NCI-H82 (cell line): ENCODE results near the gene BCAS3.

ENCODE experiments used
- DNase-seq: peaks from one replicate; lab custom pipeline; 2025; lab: John Stamatoyannopoulos, UW

Gene BCAS3

DNA sequence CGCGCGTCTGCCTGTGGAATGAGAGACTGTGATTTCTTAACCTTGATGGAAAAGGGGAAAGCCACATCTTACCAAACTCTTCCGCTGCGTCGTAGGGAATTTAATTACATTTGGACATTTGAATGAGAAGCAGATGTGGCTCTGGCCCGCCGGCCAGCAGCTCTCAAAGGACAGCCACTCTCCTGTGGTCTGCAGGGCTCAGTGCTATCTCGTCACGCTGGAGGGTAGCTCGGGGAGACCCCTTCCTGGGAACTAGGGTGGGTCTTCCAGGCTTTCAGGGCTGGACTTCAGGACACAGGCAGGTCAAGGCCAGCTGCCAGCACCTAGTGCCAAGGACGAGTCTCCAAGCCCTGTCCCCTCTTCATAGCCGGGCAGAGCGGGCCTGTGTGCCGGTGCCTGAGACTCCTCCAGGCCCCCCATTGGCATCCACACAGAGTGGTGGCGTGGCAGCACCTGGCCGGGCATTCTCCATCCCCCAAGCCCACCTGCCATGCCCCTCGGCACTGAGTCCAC lies 706.1 kb downstream of the BCAS3 start:
- DNase-seq, result no peak

DNA sequence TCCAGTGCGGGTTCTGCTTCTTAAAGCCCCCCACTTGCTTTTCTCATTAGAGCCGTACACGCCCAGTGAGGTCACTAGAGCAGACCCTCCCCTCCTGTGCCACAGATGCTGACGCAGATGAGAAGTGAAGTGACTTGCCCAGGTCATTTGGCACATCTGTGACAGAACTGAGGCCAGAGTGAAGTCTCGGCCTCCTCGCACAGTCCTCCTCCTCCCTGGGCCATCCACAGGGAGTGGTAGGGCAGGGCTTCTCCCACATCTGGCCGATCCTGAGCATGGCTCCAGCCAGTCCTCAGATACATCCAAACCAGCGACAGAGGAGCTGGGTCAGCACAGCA lies 706.7 kb downstream of the BCAS3 start:
- DNase-seq, result no peak

DNA sequence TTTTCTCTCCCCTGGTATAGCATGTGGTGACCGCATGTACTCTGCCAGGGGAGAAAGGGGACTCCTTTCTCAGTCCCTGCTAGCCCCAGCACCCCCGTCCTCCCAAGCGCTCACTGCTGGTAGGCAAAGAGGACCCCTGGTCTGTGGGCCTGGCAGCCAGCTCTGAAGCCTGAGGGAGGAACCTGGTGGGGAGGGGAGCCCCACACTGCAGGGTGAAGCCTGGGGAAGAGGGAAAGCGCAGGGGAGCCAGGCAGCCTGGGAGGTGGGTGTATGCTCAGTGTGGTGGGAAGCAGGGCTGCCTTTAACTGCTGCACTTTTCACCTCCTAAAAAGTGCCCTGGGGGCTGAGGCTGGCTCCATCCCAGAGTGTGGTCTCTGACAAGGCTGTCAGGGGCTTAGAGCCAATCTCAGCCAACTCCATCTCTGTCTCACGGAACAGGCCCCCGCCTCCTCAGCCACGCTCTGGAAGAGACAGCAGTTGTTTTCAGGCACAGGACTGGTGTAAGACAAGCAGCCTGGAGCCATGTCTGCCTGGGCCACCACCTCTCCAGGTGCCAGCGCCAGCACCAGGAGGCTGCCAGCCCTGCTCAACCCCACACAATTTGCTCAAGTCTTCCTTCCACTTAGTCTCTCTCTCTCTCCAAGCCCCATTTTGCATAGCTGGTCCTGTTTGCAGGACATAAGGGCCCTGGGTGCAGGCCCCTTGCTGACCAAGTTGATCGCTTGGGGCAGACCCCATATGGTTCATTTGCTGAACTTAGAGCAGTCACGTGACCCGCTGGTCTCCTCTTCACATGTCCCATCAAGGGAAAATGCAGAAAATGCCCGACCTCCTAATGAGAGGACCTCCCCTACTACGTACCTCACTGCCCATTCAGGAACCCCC lies 707.3 kb downstream of the BCAS3 start:
- no peak for DNase-seq

DNA sequence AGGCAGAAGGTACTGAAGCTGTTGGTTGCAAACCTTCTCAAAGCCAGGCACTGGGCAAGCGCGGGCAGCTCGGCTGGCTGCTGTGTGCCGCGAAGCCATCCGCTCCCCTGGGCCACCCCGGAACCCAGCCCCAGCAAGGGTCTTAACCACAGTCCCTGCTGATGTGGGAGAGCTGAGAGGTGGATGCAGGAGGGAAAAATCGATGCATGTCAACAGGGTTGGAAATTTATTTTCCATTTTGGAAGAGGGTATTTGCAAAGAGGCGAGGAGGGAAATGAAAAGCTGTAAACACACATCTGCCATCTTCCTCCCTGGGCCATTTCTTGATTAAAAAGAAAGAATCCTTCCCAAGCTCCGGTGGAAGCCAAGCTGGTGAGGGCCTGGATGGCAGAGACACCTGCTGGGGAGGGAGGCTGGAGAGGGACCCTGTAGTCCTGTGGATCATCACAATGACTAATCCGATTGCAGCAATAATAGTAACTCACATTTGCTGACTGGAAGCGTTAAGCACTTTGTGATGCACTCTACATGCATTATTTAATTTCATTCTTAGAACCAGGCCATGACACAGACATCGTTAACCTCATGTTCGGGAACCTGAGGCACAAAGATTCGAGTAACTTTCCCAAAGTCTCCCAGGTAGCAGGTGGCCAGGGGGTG lies 708.1 kb downstream of the BCAS3 start:
- DNase-seq, result peak; percentile 49

DNA sequence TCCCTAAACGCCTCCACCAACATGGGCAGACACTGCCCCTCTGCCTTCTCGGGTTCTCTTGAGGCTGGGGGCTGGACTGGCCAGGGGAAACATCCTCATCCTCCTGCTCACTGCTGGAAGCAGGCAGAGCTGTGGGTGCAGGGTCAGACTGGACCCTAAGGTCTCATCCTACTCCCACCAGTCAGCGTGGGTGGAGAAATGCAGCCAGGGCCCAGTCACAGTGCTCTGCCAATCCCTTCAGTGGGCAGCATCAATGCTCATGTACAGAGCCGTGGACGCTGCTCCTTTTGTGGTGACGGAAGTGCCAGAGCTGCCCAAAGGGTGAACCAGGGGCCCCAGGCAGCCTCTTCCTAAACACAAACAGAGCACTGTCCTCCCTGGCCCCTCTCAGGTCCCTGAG lies 708.6 kb downstream of the BCAS3 start:
- DNase-seq, result no peak

DNA sequence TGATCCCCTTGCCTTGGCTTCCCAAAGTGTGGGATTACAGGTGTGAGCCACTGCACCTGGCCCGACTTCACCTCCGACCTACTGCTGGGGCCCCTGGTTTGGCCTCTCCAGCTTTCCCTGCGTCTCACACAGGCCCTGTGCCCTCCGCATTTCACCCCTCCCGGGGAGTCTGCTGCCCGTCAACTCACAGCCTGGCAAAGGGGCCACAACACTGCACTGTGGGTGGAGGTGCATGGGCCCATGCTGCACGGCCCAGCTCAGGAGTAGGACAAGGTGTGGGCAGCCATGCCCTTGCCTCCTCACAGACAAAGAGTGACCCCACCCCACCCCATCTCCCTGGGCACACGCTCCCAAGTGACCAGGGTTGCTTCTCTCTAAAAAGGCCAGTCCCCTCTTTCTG lies 709.4 kb downstream of the BCAS3 start:
- DNase-seq, result no peak

DNA sequence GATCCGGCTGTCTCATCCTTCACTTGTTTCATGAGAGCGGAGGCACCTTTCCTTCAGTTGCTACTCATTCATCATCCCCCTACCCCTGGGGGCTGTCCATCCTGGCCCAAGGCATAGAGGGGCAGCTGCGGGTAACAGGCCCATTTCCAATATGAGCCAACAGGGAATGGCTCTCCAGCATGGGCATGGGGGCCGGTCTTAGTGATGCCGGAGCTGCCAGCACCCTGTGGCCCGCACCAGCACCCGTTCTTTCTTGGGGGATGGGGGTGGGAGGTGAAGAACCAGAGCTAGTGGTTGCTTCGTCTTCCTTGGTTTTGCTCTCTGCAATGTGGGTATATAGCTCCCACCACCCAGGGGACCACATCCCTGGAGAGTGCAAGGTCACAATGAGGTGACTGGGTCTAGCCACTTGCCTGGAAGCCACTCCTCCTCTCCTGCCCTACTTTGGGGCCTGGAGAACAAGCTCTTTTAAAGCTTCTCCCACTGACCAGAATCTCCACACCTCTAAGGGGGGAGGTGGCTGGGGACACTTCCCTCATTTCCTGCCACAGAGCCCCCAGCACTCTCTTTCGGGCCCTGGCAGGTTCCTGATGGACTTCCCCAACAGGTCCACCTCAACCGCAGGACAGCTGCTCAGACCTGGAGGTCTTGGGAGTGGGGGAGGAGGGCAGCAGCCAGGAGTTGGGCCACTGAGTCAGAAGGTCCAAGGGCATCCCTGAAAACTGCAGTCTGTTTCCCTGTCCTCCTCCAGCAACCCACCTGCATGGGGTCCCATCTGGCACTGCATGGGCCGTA lies 710.1 kb downstream of the BCAS3 start:
- no peak for DNase-seq

DNA sequence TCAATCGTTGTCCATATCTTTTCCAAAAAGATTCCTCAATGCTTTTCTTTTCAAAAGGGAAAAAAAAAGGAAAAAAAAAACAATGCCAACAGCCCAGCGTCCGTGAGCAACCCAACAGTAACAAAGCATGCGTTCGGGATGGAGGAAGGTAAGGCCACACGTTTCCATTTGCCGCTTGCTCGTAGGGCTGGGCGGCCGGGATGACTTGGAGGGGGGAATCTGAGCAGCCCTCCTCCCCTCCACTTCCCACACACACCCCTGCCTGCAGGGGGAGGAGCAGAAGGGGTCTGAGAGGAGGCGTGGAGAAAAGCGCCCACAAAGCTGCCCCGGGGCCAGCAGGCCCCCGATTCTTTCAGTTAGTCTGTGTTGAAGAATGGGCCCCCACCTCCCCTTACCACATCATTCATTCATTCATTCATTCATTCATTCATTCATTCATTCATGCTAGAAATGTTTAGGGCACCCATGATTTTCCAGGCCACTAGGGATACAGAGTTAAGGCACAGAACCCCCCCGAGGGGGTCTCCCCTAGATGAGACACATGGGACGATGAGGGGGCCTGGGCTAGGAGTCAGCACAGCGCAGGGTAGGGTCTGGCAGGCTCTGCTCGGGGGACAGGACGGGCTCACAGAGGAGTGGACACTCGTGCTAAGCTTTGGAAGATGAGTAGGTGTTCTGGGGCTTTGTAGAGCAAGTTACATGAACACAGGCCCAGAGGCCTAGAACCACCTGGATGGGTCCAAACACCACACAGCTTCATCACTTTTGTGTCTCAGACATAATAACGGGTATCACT lies 711.1 kb downstream of the BCAS3 start:
- DNase-seq, result no peak

DNA sequence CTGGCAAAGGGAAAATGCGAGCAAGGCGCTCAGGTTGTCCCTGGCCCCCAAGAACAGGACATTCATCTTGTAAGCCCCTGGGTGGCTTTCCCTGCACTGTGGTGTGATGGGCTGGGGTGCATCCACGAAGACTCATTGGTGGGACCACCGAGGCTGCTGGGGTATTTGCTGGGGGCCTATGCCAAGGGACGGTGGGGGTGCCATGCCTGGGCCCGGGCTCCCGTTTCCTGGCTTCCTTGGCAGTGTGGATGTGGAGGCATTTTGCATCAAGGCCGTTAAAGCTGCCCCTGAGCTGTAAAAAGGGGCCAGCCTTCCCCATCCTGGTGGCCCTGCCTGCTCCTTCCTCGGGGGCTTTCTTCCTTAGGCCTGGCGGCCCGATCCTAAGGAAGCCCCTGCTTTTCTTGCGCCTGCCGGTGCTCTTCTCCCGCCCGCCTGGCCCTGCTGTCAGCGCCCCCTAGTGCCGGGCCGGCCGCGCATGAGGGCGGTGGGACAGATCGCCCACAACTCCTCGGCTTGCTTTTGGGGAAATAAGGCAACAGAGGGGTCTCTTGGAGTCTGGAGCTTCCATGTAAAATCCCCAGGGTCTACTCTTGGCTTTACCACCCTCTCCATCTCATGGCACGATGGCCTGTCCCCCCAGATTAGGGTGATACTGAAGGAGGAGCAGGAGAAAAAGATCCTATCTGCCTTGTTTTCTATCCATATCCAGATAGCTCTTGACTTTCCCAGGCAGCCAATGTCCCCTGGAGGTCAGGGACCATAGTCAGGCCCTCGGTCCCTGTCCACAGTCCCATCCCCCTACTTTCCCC lies 712.2 kb downstream of the BCAS3 start:
- peak; percentile 74 for DNase-seq

DNA sequence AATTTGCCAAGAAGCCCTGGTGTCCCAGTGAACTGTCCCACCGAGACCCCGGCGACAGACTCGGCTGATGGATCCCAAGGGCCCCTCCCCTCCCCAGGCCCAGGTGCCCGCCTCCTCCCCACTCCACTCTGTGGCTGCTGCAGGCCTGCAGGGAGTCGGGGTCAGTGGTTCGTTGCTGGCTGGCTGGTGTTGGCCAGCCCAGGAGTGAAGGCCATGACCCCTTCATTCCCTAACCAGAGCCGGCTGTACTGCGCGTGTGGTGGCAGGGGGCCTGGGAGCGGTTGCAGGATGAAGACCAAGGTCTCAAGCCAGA lies 712.8 kb downstream of the BCAS3 start:
- no peak for DNase-seq

DNA sequence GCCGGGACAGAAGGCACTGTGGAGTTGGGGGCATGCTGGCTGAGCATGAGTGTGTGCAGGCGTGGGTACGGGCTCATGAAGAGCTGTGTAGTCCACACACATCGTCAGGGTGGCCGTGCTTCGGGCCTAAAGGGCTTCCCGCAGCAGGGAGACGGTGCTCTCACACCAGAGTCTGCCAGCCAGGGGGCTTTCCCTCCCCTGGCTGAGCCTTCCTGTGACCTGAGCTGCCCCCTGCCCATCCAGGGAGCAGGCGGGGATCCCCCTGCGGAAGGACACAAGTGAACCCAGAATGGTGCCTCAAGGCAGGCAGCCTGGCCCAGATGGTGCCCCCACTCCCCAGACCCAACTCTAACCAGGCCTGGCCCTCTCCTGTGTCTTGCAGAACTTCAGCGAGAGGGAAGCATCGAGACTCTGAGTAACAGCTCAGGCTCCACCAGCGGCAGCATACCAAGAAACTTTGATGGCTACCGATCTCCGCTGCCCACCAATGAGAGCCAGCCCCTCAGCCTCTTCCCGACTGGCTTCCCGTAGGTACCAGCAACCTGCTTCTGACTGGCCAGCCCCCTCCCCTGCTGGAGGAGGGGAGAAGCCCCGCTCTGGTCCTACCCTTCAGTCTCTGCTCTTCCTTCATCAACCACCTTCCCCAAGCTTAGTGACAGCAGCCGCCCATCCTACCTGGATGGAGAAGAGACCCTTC lies 714.1 kb downstream of the BCAS3 start:
- DNase-seq, result no peak

DNA sequence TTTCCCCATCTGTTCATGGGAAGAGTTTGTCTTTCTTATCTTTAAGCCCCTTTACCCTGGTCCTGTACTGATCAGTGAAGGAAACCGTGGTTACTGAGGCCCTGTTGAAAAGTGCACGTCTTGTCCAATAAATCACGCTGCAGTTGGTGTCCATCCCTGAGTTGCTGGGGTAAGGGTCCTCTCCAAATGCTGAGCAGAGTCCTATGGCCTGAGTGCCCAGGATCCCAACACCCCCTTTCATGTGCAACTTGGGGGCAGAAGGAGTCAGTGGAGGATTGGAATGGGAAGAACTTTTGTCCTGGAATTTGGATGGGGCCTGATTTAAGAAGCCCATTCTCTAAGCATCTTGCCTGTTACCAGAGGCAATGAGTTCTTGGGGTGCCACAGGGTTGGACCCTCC lies 715.0 kb downstream of the BCAS3 start:
- DNase-seq, result no peak

DNA sequence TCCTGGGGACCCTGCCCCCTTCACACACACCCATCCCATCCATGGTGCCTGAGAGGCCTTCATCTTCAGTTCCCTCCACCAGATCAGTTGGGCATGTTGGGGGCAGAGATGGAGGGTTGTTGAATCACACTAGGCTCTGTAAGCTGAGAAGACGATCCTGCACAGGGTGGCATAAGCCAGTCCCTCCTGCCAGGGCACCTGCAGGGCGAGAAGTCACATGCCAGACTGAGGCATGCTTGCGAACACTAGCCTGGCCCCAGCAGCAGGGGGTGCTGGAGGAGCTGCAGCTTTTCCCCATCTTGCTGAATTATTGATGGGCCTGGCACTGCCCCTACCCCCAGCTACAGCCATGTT lies 715.9 kb downstream of the BCAS3 start:
- DNase-seq, result peak; percentile 57

DNA sequence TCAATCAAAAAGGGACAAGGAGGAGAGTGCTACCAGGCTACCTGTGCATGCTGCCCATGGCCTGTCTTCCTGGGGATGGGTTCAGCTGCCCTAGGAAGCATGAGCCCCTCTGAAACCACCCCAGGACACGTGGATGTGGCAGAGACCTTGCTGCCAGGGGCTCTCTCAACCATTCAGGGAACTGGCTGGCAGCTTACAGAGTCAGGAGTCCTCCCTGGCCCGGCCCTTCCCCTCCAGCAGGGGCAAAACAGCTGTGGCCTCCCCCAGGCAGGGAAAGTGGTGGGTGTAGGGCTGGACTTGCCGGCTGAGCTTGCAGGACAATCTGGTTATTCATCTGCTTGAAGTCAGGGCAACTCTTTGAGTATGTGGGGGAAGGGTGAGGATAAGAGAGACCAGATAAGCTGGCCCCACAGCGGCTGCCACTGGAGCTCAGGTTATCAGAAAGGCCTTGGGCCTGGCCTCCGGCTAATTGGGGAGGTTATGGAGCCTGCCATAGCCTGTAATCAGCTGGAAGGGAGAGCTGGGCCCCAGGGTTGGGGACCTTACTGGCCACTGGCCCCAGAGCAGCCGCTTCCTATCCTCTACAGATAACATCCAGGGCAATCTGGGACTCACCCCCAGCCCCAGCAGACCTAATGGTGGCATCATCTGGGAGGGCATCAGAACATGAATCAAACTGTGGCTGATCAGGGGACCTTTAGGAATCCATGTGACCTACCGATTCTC lies 716.4 kb downstream of the BCAS3 start:
- DNase-seq, result peak; percentile 94

DNA sequence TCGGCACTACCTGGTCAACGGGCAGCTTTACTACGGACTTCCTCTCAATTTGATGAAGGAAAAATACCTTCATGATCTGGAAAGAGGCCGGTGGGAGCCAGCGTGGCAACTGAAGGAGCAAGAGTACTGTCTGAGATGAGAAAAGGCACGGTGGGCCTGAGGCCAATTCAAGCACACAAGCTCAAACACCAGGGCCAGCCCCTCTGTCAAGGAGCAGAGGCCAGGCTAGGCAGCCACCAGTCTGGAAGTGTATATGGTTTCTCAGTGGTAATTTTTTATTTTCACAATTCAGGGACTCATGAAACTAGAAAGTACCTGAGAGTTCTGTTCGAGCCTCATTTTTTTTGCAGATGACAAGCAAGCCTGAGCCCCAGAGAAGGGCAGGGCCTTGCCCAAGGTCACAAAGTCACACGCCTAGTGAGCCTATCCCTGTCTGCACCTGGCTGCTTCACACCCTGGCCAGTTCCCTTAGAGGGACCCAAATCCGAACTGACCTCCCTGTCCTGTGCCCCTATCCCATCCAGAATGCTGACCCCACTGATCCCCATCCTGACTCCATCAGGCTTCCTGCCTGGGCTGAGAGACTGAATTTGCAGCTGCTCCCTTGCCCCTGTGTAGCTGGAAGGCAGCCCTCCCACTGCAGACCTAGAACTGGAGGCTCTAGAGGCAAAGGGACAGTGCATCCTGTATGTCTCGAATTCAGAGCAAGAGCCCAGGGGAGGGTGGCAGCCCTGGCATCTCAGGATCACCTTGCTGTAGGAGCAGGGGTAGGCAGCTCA lies 717.2 kb downstream of the BCAS3 start:
- no peak for DNase-seq

DNA sequence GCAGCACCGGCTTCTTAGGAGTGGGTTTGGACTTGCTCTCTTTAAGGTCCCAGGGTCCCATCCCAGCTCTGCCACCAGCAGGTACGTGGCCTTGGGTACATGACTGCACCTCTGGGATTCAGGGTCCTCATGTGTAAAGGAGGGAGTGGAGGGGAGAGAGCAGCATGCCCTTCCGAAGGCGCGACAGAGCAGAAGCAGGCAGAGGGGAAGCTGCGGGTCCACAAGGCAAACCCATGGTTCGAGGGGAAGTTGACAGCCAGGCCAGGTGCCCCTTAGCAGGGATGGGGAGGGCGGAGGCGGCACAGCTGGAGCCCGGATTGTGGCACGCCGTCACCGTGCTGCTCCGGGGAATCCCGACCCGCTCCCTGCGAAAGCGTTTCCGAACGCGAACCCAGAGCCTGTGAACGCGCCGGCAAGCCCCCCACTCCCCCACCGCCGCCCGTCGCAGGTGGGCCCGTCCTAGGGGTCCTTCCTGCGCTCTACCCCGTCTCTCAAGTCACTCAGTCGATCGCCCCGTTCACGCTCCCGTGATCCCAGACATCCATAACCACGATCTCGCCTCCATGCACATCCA lies 717.8 kb downstream of the BCAS3 start:
- DNase-seq, result no peak

DNA sequence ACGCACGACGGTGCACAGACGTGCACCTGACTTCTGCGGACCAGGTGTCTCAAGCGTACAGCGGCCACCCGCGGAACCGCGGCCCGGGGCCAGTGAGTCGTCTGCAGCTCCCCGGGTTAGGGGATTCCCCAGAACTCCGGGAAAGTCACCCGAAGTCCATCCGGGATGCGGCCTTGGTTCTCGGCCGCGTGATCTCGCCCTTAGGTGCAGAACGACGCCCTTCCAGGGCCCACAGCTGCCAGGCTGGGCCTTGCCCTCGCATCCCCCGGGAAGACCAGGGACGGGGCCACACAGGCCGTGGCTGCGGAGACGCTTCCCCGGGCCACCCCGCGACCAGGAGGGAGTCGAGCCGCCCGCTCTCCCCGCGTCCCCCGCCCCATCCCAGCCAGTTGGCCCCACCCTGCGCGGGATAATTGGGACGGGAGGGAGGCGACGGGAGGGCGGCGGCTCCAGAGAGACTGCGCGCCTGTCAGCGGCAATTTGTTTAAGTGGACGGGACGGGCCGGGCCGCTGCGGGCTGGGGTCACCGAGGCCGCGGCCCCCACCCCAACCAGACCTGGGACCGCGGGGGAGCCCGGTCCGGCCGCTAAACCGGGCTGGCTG lies 718.4 kb downstream of the BCAS3 start:
- no peak for DNase-seq

DNA sequence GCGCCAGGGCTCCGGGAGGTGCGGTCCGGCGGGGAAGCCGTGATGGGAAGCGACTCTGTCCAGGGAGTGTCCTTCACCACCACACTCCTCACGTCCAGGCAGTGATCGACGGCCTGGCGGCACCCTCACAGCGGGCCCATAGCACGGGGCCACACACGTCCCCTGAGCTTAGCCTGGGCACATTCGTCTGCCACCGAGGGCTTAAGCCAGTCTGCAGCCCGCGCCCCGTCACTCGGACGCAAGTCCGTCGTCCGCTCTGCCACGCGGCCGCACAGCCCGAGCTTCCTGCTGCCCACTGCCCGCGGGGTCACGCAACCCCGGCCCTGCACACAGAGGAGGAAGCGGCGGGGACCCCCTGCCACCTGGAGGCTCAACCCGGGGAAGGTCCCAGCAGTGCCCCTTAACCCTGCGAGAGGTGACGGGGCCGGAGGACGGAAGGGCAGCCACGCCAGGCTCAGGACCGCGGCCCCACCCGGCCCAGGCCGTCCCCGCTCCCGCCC lies 719.0 kb downstream of the BCAS3 start:
- DNase-seq, result no peak
